DLD1 (cell line): ENCODE measurements around the gene CRISPLD2.

ENCODE experiments used
- in situ Hi-C: cut with HindIII; loops from 2 replicates; pipeline ENCODE4 v1.10.0; 2017; ENCODE audit warnings: low sequenced_read_pairs

Gene CRISPLD2

DNA sequence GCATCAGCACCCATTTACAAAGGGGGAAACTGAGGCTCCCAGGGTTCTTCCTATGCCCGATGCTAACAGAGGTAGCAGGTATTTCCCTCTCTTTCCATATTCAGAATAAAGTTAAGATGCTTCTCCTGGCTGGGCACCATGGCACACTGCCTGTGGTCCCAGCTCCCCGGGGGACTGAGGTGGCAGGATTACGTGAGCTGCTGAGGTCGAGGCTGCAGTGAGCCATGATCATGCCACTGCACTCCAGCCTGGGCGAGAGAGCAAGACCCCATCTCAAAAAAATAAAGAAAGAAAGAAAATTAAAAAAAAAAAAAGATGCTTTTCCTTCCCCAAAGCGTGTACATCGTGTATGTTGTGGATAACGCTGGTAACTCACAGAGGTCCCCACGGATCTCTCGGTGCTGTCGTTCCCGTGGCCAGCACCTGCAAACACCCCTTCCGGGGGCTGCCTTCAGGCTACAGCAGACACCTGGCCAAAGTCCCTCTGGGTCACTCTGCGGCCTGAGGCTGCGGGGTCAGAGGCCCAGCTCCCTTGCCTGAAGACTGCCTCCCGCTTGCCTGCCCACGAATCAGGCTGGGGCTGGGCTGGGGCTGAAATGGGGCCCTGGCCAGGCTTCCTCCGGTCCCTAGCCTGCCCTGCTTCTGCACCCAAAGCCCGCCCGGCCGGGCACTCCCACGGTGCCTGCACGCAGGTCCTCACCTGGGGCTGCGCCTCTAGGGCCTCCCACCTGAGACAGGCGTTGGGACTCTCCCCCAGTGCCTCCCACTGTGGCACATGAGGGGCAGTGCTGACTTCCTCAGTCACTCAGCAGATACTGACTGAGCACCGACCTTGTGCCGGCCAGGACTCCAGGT, 128.4 kb downstream of the CRISPLD2 start:
- in situ Hi-C loops = no loop called here

- in situ Hi-C loops = no loop called here
Measured at GRCh38 chr16:84948851-84949610, 129.2 kb downstream of the CRISPLD2 start.

DNA sequence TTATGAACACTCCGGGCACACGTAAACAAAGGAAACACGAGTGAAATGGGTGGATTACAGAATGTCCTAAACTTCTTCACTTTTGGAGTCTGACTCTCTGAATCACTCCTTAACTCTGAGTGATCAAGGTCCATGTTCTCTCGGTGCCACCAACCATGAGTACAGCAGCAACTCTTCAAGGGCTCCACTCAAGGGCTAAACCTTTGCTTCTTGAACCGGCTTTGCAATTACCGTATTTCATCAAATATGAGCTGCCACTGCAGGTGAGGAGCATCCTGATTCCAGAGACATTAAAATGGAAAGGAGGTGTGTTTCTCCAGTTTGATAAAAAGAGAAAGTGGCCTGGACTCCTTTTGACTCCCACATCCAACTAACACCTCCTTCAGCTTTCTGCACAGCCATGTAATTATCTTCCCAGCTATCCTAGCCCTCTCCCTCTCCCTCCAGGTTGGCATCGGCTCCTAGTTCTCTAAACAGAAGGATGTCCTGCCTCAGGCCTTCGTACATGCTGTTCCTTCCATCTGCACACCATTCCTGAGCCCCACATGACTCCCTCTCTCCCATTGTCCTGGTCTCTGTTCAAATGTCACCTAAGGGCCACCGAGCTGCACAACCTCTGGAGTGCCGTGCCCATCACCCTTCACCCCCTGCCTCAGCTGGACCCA, 130.1 kb downstream of the CRISPLD2 start:
- in situ Hi-C loops = no loop called here

DNA sequence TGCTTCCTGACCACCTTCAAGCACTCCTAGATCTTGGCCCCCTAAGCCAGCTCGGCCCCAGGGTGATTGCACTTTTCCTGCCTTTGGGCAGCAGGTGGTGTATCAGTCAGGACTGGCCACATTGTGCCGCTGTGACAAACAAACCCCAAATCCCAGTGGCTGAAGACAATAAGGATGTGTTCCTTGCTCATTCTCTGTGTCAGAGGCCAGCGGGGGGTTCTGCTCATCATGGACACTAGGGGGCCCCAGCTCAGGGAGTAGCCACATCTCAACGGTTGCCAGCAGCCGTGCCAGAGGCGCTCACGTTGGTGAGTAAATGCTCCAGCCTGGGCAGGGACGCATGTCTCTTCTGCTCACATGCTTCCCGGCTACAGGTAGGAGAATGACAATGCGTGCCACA, 131.1 kb downstream of the CRISPLD2 start:
- in situ Hi-C loops = no loop called here

- in situ Hi-C loops = no loop called here
Measured at GRCh38 chr16:84952335-84953189, 132.8 kb downstream of the CRISPLD2 start.

- in situ Hi-C loops = no loop called here
Measured at GRCh38 chr16:84953190-84953746, 133.5 kb downstream of the CRISPLD2 start.

DNA sequence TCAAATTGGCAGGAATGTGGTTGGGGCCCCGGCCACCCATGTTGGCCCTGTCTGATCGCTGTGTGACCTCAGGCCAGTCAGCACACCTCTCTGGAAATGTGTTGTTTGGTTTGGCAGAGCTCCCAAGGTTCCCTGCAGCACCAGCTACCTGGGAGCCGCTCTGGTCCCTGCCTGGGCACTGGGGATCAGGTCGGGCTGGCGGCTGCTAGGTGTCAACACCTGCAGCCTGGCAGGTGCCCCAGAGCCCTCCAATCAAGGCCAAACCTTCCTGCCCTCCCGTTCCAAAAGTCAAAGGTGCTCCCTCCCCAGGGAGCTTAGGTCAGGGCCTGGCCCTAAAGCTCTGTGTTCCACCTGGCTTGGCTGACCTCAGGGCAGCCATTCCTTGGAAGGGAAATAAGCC, 135.6 kb downstream of the CRISPLD2 start:
- in situ Hi-C loops = no loop called here

- in situ Hi-C loops = no loop called here
Measured at GRCh38 chr16:84957192-84957591, 137.4 kb downstream of the CRISPLD2 start.

GRCh38 chr16:84957792-84958191, 138.0 kb downstream of the CRISPLD2 start:
- in situ Hi-C loops = no loop called here
